K562 (cell line): ENCODE measurements around the gene IL6ST. TPM values are rescaled to one million over a fixed set of nuclear protein-coding genes. Genes with fewer than 3 reads are reported as not detected.
"Not testable (repeated sequence)": the region's sequence is repeated elsewhere in the genome, so short reads cannot be mapped to it uniquely, and the experiment has no call there.

Experiments used
- ATAC-seq: fragments of 200-7000 bp; cut with Tn5 transposase; 3 replicates; pipeline ENCODE4 v1.9.1; 2020; ENCODE audit warnings: moderate library complexity
- BruUV-seq: library from RNA; stranded (reverse); fragments of 400-500 nt; replicated peaks from 2 replicates; lab custom pipeline; 2021; lab: Mats Ljungman, UMichigan
- CTCF ChIA-PET: fragments of 300-600 bp; formaldehyde crosslinking; extraction: SDS; loops from one replicate; lab custom pipeline; 2021; ENCODE audit warnings: low intra/inter-chr PET ratio; lab: Yijun Ruan, JAX
- POLR2A ChIA-PET: fragments of 300-600, 350-650 bp; sonication (Branson Sonifier 250); formaldehyde crosslinking; extraction: SDS; loops from one replicate; lab custom pipeline; 2021; ENCODE audit warnings: antibody characterized with exemption, inconsistent platforms; lab: Yijun Ruan, JAX
- DNase-seq, 4 experiments: peaks; one replicate each; pipeline versions ENCODE4 v3.0.0 to v3.0.0-alpha.2; 2011 to 2018; ENCODE audit warnings: low spot score in 3 of 4, mixed read lengths in 3 of 4; ENCODE audit errors: extremely low read depth in 1 of 4
- FAIRE-seq: peaks from 2 replicates; lab custom pipeline; 2011; peaks lifted over from hg19 to GRCh38; lab: Jason Lieb, UNC
- H2AFZ ChIP-seq: 2 replicates; pipeline ENCODE4 v1.6.0; 2011; ENCODE audit warnings: low read depth, low read length, control low read depth, inconsistent platforms
- H3K27ac ChIP-seq: fragments of 200-600 bp; 3 replicates; pipeline ENCODE4 v1.8.0; 2011; ENCODE audit warnings: low read depth, mild to moderate bottlenecking, control low read depth, inconsistent platforms, low read length, moderate library complexity, mixed read lengths; ENCODE audit errors: extremely low read depth
- H3K27me3 ChIP-seq, 2 experiments: fragments of 300-600 bp in 1 of 2; 2 replicates in 1 of 2; 3 replicates in 1 of 2; pipeline versions ENCODE4 v1.6.0 to v1.8.0; 2011; ENCODE audit warnings: inconsistent platforms in 2 of 2, low read length in 2 of 2, mild to moderate bottlenecking in 1 of 2, mixed read lengths in 1 of 2, moderate library complexity in 1 of 2; ENCODE audit not compliant: control insufficient read depth in 2 of 2, insufficient read depth in 2 of 2
- H3K36me3 ChIP-seq: fragments of 300-600 bp; 3 replicates; pipeline ENCODE4 v1.8.0; 2011; ENCODE audit warnings: mild to moderate bottlenecking, low read length, inconsistent platforms; ENCODE audit not compliant: control insufficient read depth, insufficient read depth
- H3K4me1 ChIP-seq, 2 experiments: fragments of 200-600 bp in 1 of 2; replicated peaks in 1 of 2; 2 replicates in 1 of 2; 3 replicates in 1 of 2; pipeline versions ENCODE4 v1.5.1 to v1.8.0; 2011; ENCODE audit warnings: inconsistent platforms in 2 of 2, low read length in 2 of 2, mild to moderate bottlenecking in 1 of 2, mixed read lengths in 1 of 2, moderate library complexity in 1 of 2; ENCODE audit not compliant: control insufficient read depth in 2 of 2, insufficient read depth in 2 of 2
- H3K4me2 ChIP-seq: 2 replicates; pipeline ENCODE4 v1.6.1; 2011; ENCODE audit warnings: low read length, control low read depth, inconsistent platforms, mixed read lengths; ENCODE audit not compliant: insufficient read depth
- H3K4me3 ChIP-seq: fragments of 200-600 bp; sonication (generic), shearing (Covaris generic); 2 replicates; pipeline ENCODE4 v1.5.1; 2016; ENCODE audit warnings: control low read depth, inconsistent platforms
- H3K79me2 ChIP-seq: fragments of 200-600 bp; 3 replicates; pipeline ENCODE4 v1.8.0; 2011; ENCODE audit warnings: low read length, inconsistent platforms; ENCODE audit not compliant: control insufficient read depth, insufficient read depth
- H3K9ac ChIP-seq, 2 experiments: 2 replicates each; pipeline versions ENCODE4 v1.6.0 to v1.6.1; 2011; ENCODE audit warnings: low read depth in 2 of 2, low read length in 2 of 2, control low read depth in 1 of 2, inconsistent platforms in 1 of 2, mild to moderate bottlenecking in 1 of 2, mixed read lengths in 1 of 2; ENCODE audit not compliant: insufficient read depth in 1 of 2
- H3K9me1 ChIP-seq: one replicate; pipeline ENCODE4 v1.6.0; 2011; ENCODE audit warnings: inconsistent platforms, mild to moderate bottlenecking, low read length, moderate library complexity; ENCODE audit not compliant: control insufficient read depth, insufficient read depth
- H3K9me3 ChIP-seq: replicated peaks from 2 replicates; pipeline ENCODE4 v1.5.1; 2011; ENCODE audit warnings: low read depth, low read length, inconsistent platforms; ENCODE audit not compliant: control insufficient read depth, insufficient read depth
- H4K20me1 ChIP-seq: replicated peaks from 2 replicates; pipeline ENCODE4 v1.6.1; 2011; ENCODE audit warnings: low read length, inconsistent platforms, mixed read lengths; ENCODE audit not compliant: control insufficient read depth, insufficient read depth
- ATF7 ChIP-seq: fragments of 450-650 bp; IDR thresholded peaks from 2 replicates; pipeline ENCODE4 v1.7.1; 2014; ENCODE audit warnings: mild to moderate bottlenecking, moderate library complexity
- TFE3 ChIP-seq: fragments of 450-650 bp; formaldehyde crosslinking; IDR thresholded peaks from 2 replicates; pipeline ENCODE4 v1.4.0; 2020; ENCODE audit warnings: mild to moderate bottlenecking, mixed read lengths
- WGBS: fragments of 100-300 bp; shearing (Covaris generic); methylation state at CpG from one replicate; pipeline ENCODE4 v1.1.6; 2016; ENCODE audit warnings: low coverage, mixed read lengths; ENCODE audit not compliant: insufficient coverage; ENCODE audit errors: missing lambda C conversion rate; 5-methylcytosine and 5-hydroxymethylcytosine counted together
- in situ Hi-C: fragments of 300-500 bp; cut with MboI; formaldehyde crosslinking; loops from 4 replicates; pipeline ENCODE4 v1.15.0; 2018; ENCODE audit warnings: inconsistent platforms, mixed read lengths
- intact Hi-C: fragments of 100-400 bp; cut with micrococcal nuclease; formaldehyde crosslinking; loops from 2 replicates; pipeline ENCODE4 v1.14.2; 2022
- polyA plus RNA-seq, 8 experiments: library from polyadenylated mRNA; depleted of rRNA in 4 of 8; stranded (reverse) in 5 of 8; unstranded in 3 of 8; fragments of >200 nt; fragmentation: Nextera tagmentation in 2 of 8; fragmentation: Illumina TruSeq in 1 of 8; extraction: Ambion mirVana in 2 of 8; extraction: Trizol in 1 of 8; gene quantifications; 2 replicates each; pipeline versions ENCODE4 v1.2.1 to v1.2.3, GENCODE V29; 2011 to 2014; ENCODE audit warnings: inconsistent platforms in 1 of 8, missing spikeins in 1 of 8
- total RNA-seq, 7 experiments: library from RNA; depleted of rRNA in 6 of 7; stranded (reverse); fragments of >200 nt in 6 of 7; fragmentation: Illumina TruSeq in 2 of 7; extraction: Trizol in 2 of 7; gene quantifications; 2 replicates each; pipeline versions ENCODE4 v1.2.1 to v1.2.3, GENCODE V29; 2011 to 2021; ENCODE audit warnings: low replicate concordance in 1 of 7

The IL6ST gene
- total and polyA plus RNA-seq, 9 of the 15 experiments (the other 6 are each of a cell fraction or from before 2014, with no cell fraction given): 2.0 to 27.0 (median 7.9) TPM

GRCh38 chr5:55959208-55959607 is 35.6 kb downstream of the IL6ST start:
- Histone ChIP-seq H4K20me1 (no peaks in the 10 kb centered on the region), H3K27ac (no peak overlapping the region), H3K9me3 (no peaks in the 10 kb centered on the region), H3K36me3 (peaks cover 38% of the 10 kb centered on the region), H3K79me2 (no peaks in the 10 kb centered on the region), H3K9me1 (no peaks in the 10 kb centered on the region), H3K4me2 (no peak overlapping the region), H3K4me3 (no peak overlapping the region), H2AFZ (no peak overlapping the region), H3K27me3 (no peaks in the 10 kb centered on the region), H3K4me1 (no peaks in the 10 kb centered on the region), H3K9ac (no peak overlapping the region)
- no TSS peak for BruUV-seq
- intact Hi-C loops (no loop called here), in situ Hi-C loops (no loop called here)
- ATAC-seq (no peak), FAIRE-seq (no peak), DNase-seq (no peak)
- CTCF ChIA-PET: no interaction called here
- POLR2A ChIA-PET: no interaction called here
- peak; percentile 77 for TF ChIP-seq TFE3
- TF ChIP-seq ATF7: no peak
- 77% methylated on average over 1 of the region's 1 CpG for WGBS

- CTCF ChIA-PET, H3K79me2 ChIP-seq, H3K27me3 ChIP-seq, FAIRE-seq, H3K9ac ChIP-seq, H2AFZ ChIP-seq, H3K9me3 ChIP-seq, H3K4me2 ChIP-seq, DNase-seq, intact Hi-C loops, H3K4me1 ChIP-seq, H3K4me3 ChIP-seq, H4K20me1 ChIP-seq, H3K9me1 ChIP-seq, BruUV-seq, H3K27ac ChIP-seq, ATAC-seq, POLR2A ChIA-PET: not testable (repeated sequence)
- peaks cover 37% of the 10 kb centered on the region for H3K36me3 ChIP-seq
- in situ Hi-C loops: loop anchor here (25.0 kb wide), 1 partner anchor 896 kb away; no protein-coding TSS in a partner anchor
- WGBS: 89% methylated on average over 4 of the region's 4 CpGs
Measured at GRCh38 chr5:55941154-55941553, 53.6 kb downstream of the IL6ST start.
